Activated CD4-positive, alpha-beta T cell treated with anti-CD3 and anti-CD28 coated beads for 36 hours (primary cell): ENCODE results near the gene GRB10. TPM values are rescaled to one million over a fixed set of nuclear protein-coding genes. Genes with fewer than 3 reads are reported as not detected.

Experiments used
- ATAC-seq: fragments of 200-7000 bp; cut with Tn5 transposase; one replicate; pipeline ENCODE4 v1.10.0; 2021; ENCODE audit warnings: mild to moderate bottlenecking, moderate library complexity
- CTCF ChIA-PET: fragments of 350-600 bp; sonication (Branson Sonifier 250); formaldehyde crosslinking; loops from one replicate; lab custom pipeline; 2021; ENCODE audit warnings: antibody characterized with exemption; lab: Charles Lee
- POLR2A ChIA-PET: fragments of 350-600 bp; sonication (Branson Sonifier 250); formaldehyde crosslinking; loops from one replicate; lab custom pipeline; 2021; ENCODE audit warnings: antibody characterized with exemption, inconsistent platforms; lab: Charles Lee
- DNase-seq: peaks from one replicate; pipeline ENCODE4 v3.0.0-alpha.2; 2020
- H3K27ac Mint-ChIP-seq: one replicate; pipeline ENCODE4 v1.8.0; 2021; ENCODE audit warnings: mixed read lengths
- H3K27me3 Mint-ChIP-seq: one replicate; pipeline ENCODE4 v1.8.0; 2021; ENCODE audit warnings: mixed read lengths
- H3K36me3 Mint-ChIP-seq: one replicate; pipeline ENCODE4 v1.8.0; 2021; ENCODE audit warnings: low read depth, mixed read lengths
- H3K4me1 Mint-ChIP-seq: one replicate; pipeline ENCODE4 v1.8.0; 2021; ENCODE audit warnings: mixed read lengths
- H3K4me3 Mint-ChIP-seq: one replicate; pipeline ENCODE4 v1.8.0; 2021; ENCODE audit warnings: mild to moderate bottlenecking, moderate library complexity, mixed read lengths
- H3K9me3 Mint-ChIP-seq: one replicate; pipeline ENCODE4 v1.8.0; 2021; ENCODE audit warnings: low read depth, mixed read lengths
- intact Hi-C, 2 experiments: fragments of 100-400 bp; cut with DNase I in 1 of 2; cut with micrococcal nuclease in 1 of 2; formaldehyde crosslinking; loops; one replicate each; pipeline versions ENCODE4 v1.14.2 to v1.15.1; 2022 to 2024; cut with DNase I, micrococcal nuclease
- total RNA-seq, 2 experiments: library from RNA; stranded (reverse); gene quantifications; one replicate each; pipeline ENCODE4 v1.2.3, GENCODE V29; 2021

GRB10 gene
- total RNA-seq, 2 experiments from 2014 or later = 9.5 to 11.9 TPM

- Mint-ChIP-seq H3K4me3 (no peak overlapping the region), H3K27me3 (no peaks in the 10 kb centered on the region), H3K4me1 (peaks cover 7% of the 10 kb centered on the region), H3K36me3 (no peaks in the 10 kb centered on the region), H3K9me3 (no peaks in the 10 kb centered on the region), H3K27ac (no peak overlapping the region)
- DNase-seq (no peak), ATAC-seq (no peak)
- ChIA-PET POLR2A (no interaction called here), CTCF (no interaction called here)
- intact Hi-C loops = no loop called here
Measured at GRCh38 chr7:50754241-50754640, 28.5 kb downstream of the GRB10 start.

- intact Hi-C loops = no loop called here
- DNase-seq = no peak
- Mint-ChIP-seq H3K4me1 (peaks cover 7% of the 10 kb centered on the region), H3K9me3 (no peaks in the 10 kb centered on the region), H3K36me3 (no peaks in the 10 kb centered on the region), H3K4me3 (no peak overlapping the region), H3K27me3 (no peaks in the 10 kb centered on the region), H3K27ac (no peak overlapping the region)
- no peak for ATAC-seq
- POLR2A ChIA-PET = no interaction called here
- CTCF ChIA-PET = interaction anchor here (0.7 to 1.0 kb wide), 2 partner anchors 10 to 392 kb away, joined by 3 to 4 read pairs; no protein-coding TSS in a partner anchor
Measured at GRCh38 chr7:50752422-50752821, 30.3 kb downstream of the GRB10 start.

GRCh38 chr7:50751146-50751545 is 31.6 kb downstream of the GRB10 start:
- H3K27ac Mint-ChIP-seq = no peak overlapping the region
- peaks cover 7% of the 10 kb centered on the region for H3K4me1 Mint-ChIP-seq
- H3K4me3 Mint-ChIP-seq = no peak overlapping the region
- no peaks in the 10 kb centered on the region for H3K9me3 Mint-ChIP-seq
- H3K27me3 Mint-ChIP-seq = no peaks in the 10 kb centered on the region
- H3K36me3 Mint-ChIP-seq = no peaks in the 10 kb centered on the region
- ChIA-PET POLR2A (no interaction called here), CTCF (interaction anchor here (1.3 kb wide), 1 partner anchor 648 kb away, joined by 3 read pairs; no protein-coding TSS in a partner anchor)
- no peak for DNase-seq
- ATAC-seq = no peak
- intact Hi-C loops = no loop called here

- POLR2A ChIA-PET = interaction anchor here (0.6 kb wide), 1 partner anchor 695 kb away, joined by 3 read pairs; no protein-coding TSS in a partner anchor
- H3K27ac Mint-ChIP-seq = no peak overlapping the region
- H3K4me3 Mint-ChIP-seq = no peak overlapping the region
- CTCF ChIA-PET = no interaction called here
- DNase-seq (no peak), ATAC-seq (no peak)
- H3K4me1 Mint-ChIP-seq = peaks cover 7% of the 10 kb centered on the region
- H3K36me3 Mint-ChIP-seq = no peaks in the 10 kb centered on the region
- H3K9me3 Mint-ChIP-seq = no peaks in the 10 kb centered on the region
- H3K27me3 Mint-ChIP-seq = no peaks in the 10 kb centered on the region
- intact Hi-C loops = no loop called here
Measured at GRCh38 chr7:50749896-50750295, 32.8 kb downstream of the GRB10 start.

GRCh38 chr7:50748472-50748871 is 34.2 kb downstream of the GRB10 start:
- Mint-ChIP-seq H3K27ac (no peak overlapping the region), H3K4me3 (no peak overlapping the region), H3K27me3 (no peaks in the 10 kb centered on the region), H3K4me1 (peaks cover 1% of the 10 kb centered on the region), H3K9me3 (no peaks in the 10 kb centered on the region), H3K36me3 (no peaks in the 10 kb centered on the region)
- intact Hi-C loops = no loop called here
- no peak for ATAC-seq
- POLR2A ChIA-PET = no interaction called here
- CTCF ChIA-PET = no interaction called here
- DNase-seq = no peak

- Mint-ChIP-seq H3K4me1 (peaks cover 2% of the 10 kb centered on the region), H3K27ac (no peak overlapping the region), H3K4me3 (no peak overlapping the region), H3K27me3 (no peaks in the 10 kb centered on the region), H3K9me3 (no peaks in the 10 kb centered on the region), H3K36me3 (no peaks in the 10 kb centered on the region)
- POLR2A ChIA-PET = no interaction called here
- CTCF ChIA-PET = no interaction called here
- ATAC-seq (no peak), DNase-seq (no peak)
- intact Hi-C loops = no loop called here
Measured at GRCh38 chr7:50745835-50746234, 36.9 kb downstream of the GRB10 start.

- Mint-ChIP-seq H3K9me3 (no peaks in the 10 kb centered on the region), H3K27ac (no peak overlapping the region), H3K4me3 (no peak overlapping the region), H3K27me3 (no peaks in the 10 kb centered on the region), H3K36me3 (no peaks in the 10 kb centered on the region), H3K4me1 (peaks cover 7% of the 10 kb centered on the region)
- DNase-seq (no peak), ATAC-seq (no peak)
- POLR2A ChIA-PET = no interaction called here
- CTCF ChIA-PET = no interaction called here
- intact Hi-C loops = no loop called here
Measured at GRCh38 chr7:50745336-50745735, 37.4 kb downstream of the GRB10 start.

- Mint-ChIP-seq H3K4me3 (no peak overlapping the region), H3K27me3 (no peaks in the 10 kb centered on the region), H3K27ac (no peak overlapping the region), H3K9me3 (no peaks in the 10 kb centered on the region), H3K4me1 (peaks cover 19% of the 10 kb centered on the region), H3K36me3 (peaks cover 1% of the 10 kb centered on the region)
- ChIA-PET CTCF (interaction anchor here (0.5 kb wide), 1 partner anchor 392 kb away, joined by 3 read pairs; no protein-coding TSS in a partner anchor), POLR2A (no interaction called here)
- no peak for DNase-seq
- ATAC-seq = no peak
- intact Hi-C loops = loop anchor here in 1 of 2 experiments (5.0 kb wide), 1 partner anchor 378 kb away; no protein-coding TSS in a partner anchor
Measured at GRCh38 chr7:50743893-50744292, 38.8 kb downstream of the GRB10 start.

GRCh38 chr7:50743016-50743415 is 39.7 kb downstream of the GRB10 start:
- Mint-ChIP-seq H3K36me3 (peaks cover 1% of the 10 kb centered on the region), H3K9me3 (no peaks in the 10 kb centered on the region), H3K27ac (no peak overlapping the region), H3K27me3 (no peaks in the 10 kb centered on the region), H3K4me3 (no peak overlapping the region), H3K4me1 (peaks cover 19% of the 10 kb centered on the region)
- ATAC-seq (no peak), DNase-seq (no peak)
- intact Hi-C loops = loop anchor here in 1 of 2 experiments (5.0 kb wide), 1 partner anchor 379 kb away; no protein-coding TSS in a partner anchor
- POLR2A ChIA-PET = no interaction called here
- CTCF ChIA-PET = interaction anchor here (0.7 kb wide), 1 partner anchor 152 kb away, joined by 3 read pairs; no protein-coding TSS in a partner anchor

- intact Hi-C loops = loop anchor here in 1 of 2 experiments (5.0 kb wide), 1 partner anchor 380 kb away; no protein-coding TSS in a partner anchor
Measured at GRCh38 chr7:50742401-50742800, 40.3 kb downstream of the GRB10 start.

GRCh38 chr7:50739744-50740435 is 42.8 kb downstream of the GRB10 start:
- ATAC-seq = peak; percentile 99
- ChIA-PET CTCF (interaction anchor here (0.6 to 1.8 kb wide), 3 partner anchors 20 to 421 kb away, joined by 3 to 7 read pairs (median 4); no protein-coding TSS in a partner anchor), POLR2A (no interaction called here)
- DNase-seq = peak; percentile 70
- Mint-ChIP-seq H3K9me3 (no peaks in the 10 kb centered on the region), H3K36me3 (peaks cover 1% of the 10 kb centered on the region), H3K4me3 (peak overlapping the region; percentile 32), H3K27ac (peak overlapping the region; percentile 85), H3K4me1 (peaks cover 23% of the 10 kb centered on the region), H3K27me3 (no peaks in the 10 kb centered on the region)
- intact Hi-C loops = loop anchor here in 1 of 2 experiments (5.0 kb wide), 1 partner anchor 382 kb away; no protein-coding TSS in a partner anchor

More at GRCh38 chr7:50742401-50742800, 40.3 kb downstream of the GRB10 start:
- H3K36me3 Mint-ChIP-seq = peaks cover 1% of the 10 kb centered on the region
- peaks cover 19% of the 10 kb centered on the region for H3K4me1 Mint-ChIP-seq
- ATAC-seq (no peak), DNase-seq (no peak)
- ChIA-PET POLR2A (no interaction called here), CTCF (interaction anchor here (0.6 to 0.7 kb wide), 2 partner anchors 10 to 153 kb away, joined by 3 to 4 read pairs; no protein-coding TSS in a partner anchor)
- no peak overlapping the region for H3K4me3 Mint-ChIP-seq
- no peaks in the 10 kb centered on the region for H3K27me3 Mint-ChIP-seq
- H3K9me3 Mint-ChIP-seq = no peaks in the 10 kb centered on the region
- H3K27ac Mint-ChIP-seq = no peak overlapping the region

GRCh38 chr7:50738932-50739331 is 43.8 kb downstream of the GRB10 start:
- Mint-ChIP-seq H3K4me3 (no peak overlapping the region), H3K36me3 (peaks cover 1% of the 10 kb centered on the region), H3K27me3 (no peaks in the 10 kb centered on the region), H3K4me1 (peaks cover 23% of the 10 kb centered on the region), H3K27ac (no peak overlapping the region), H3K9me3 (no peaks in the 10 kb centered on the region)
- intact Hi-C loops = no loop called here
- ChIA-PET CTCF (interaction anchor here (0.7 to 0.9 kb wide), 2 partner anchors 106 to 323 kb away, joined by 3 read pairs; no protein-coding TSS in a partner anchor), POLR2A (no interaction called here)
- DNase-seq (no peak), ATAC-seq (no peak)
